ENCODE results near the gene STAMBPL1.

Gene STAMBPL1

GRCh38 chr10:88952647-88953111 is 72.6 kb downstream of the STAMBPL1 start, which contains the start of gene ACTA2:
Gene ACTA2 (minus strand): TSS chr10:88952773. CDS start chr10:88948930, 3,843 bp downstream.
- DNase-seq (ENCODE audit: low spot score) = no peak

- no peak for DNase-seq (ENCODE audit: low spot score)
Observed at GRCh38 chr10:88953662-88954061, 73.6 kb downstream of the STAMBPL1 start.

GRCh38 chr10:88954458-88955083 is 74.5 kb downstream of the STAMBPL1 start:
- no peak for DNase-seq (ENCODE audit: low spot score)

GRCh38 chr10:88957381-88957780 is 77.3 kb downstream of the STAMBPL1 start:
- no peak for DNase-seq (ENCODE audit: low spot score)

GRCh38 chr10:88958721-88959120 is 78.7 kb downstream of the STAMBPL1 start:
- no peak for DNase-seq (ENCODE audit: low spot score)

GRCh38 chr10:88960802-88961201 is 80.8 kb downstream of the STAMBPL1 start:
- no peak for DNase-seq (ENCODE audit: low spot score)

- DNase-seq (ENCODE audit: low spot score) = no peak
Observed at GRCh38 chr10:88961266-88961665, 81.2 kb downstream of the STAMBPL1 start.

GRCh38 chr10:88962336-88962735 is 82.3 kb downstream of the STAMBPL1 start:
- no peak for DNase-seq (ENCODE audit: low spot score)

- DNase-seq (ENCODE audit: low spot score) = no peak
Observed at GRCh38 chr10:88963318-88963717, 83.3 kb downstream of the STAMBPL1 start.

GRCh38 chr10:88964360-88964759 is 84.3 kb downstream of the STAMBPL1 start:
- no peak for DNase-seq (ENCODE audit: low spot score)

- DNase-seq (ENCODE audit: low spot score) = no peak
Observed at GRCh38 chr10:88964869-88965415, 84.9 kb downstream of the STAMBPL1 start.

GRCh38 chr10:88966797-88967196 is 86.8 kb downstream of the STAMBPL1 start:
- no peak for DNase-seq (ENCODE audit: low spot score)

- DNase-seq (ENCODE audit: low spot score) = no peak
Observed at GRCh38 chr10:88968391-88968790, 88.3 kb downstream of the STAMBPL1 start.

GRCh38 chr10:88971221-88972061 is 91.4 kb downstream of the STAMBPL1 start:
- DNase-seq (ENCODE audit: low spot score) = no peak

Data from kidney capillary endothelial cell (primary cell).